ENCODE measurements around the gene HEG1.
"Not testable (repeated sequence)": the region's sequence is repeated elsewhere in the genome, so short reads cannot be mapped to it uniquely, and the experiment has no call there.

The HEG1 gene

GRCh38 chr3:124973290-124973689 is 82.5 kb downstream of the HEG1 start:
- Mint-ChIP-seq H3K9me3 (no peaks in the 10 kb centered on the region), H3K36me3 (peaks cover 67% of the 10 kb centered on the region), H3K4me3 (no peak overlapping the region), H3K27ac (no peak overlapping the region), H3K4me1 (peaks cover 25% of the 10 kb centered on the region)
- DNase-seq (ENCODE audit: low spot score in 2 of 2) (no peak), ATAC-seq (no peak)

GRCh38 chr3:124972457-124972856 is 83.3 kb downstream of the HEG1 start:
- H3K27ac Mint-ChIP-seq: no peak overlapping the region
- DNase-seq (ENCODE audit: low spot score in 2 of 2) (no peak), ATAC-seq (no peak)
- H3K4me3 Mint-ChIP-seq: no peak overlapping the region
- H3K4me1 Mint-ChIP-seq: peaks cover 27% of the 10 kb centered on the region
- no peaks in the 10 kb centered on the region for H3K9me3 Mint-ChIP-seq
- peaks cover 58% of the 10 kb centered on the region for H3K36me3 Mint-ChIP-seq

GRCh38 chr3:124969963-124970722 is 85.7 kb downstream of the HEG1 start:
- DNase-seq (ENCODE audit: low spot score in 2 of 2) (no peak), ATAC-seq (no peak)
- H3K9me3 Mint-ChIP-seq: no peaks in the 10 kb centered on the region
- H3K4me1 Mint-ChIP-seq: peaks cover 22% of the 10 kb centered on the region
- peaks cover 43% of the 10 kb centered on the region for H3K36me3 Mint-ChIP-seq
- H3K27ac Mint-ChIP-seq: no peak overlapping the region
- H3K4me3 Mint-ChIP-seq: no peak overlapping the region

- no peaks in the 10 kb centered on the region for H3K9me3 Mint-ChIP-seq
- peaks cover 43% of the 10 kb centered on the region for H3K36me3 Mint-ChIP-seq
- H3K4me3 Mint-ChIP-seq: no peak overlapping the region
- peak overlapping the region; percentile 45 for H3K27ac Mint-ChIP-seq
- peak in 1 of 2 donors; percentile 56 for DNase-seq (ENCODE audit: low spot score in 2 of 2)
- H3K4me1 Mint-ChIP-seq: peaks cover 22% of the 10 kb centered on the region
- ATAC-seq: peak; percentile 83
Observed at GRCh38 chr3:124969190-124969589, 86.6 kb downstream of the HEG1 start.

- Mint-ChIP-seq H3K4me3 (no peak overlapping the region), H3K9me3 (no peaks in the 10 kb centered on the region), H3K4me1 (peaks cover 22% of the 10 kb centered on the region), H3K27ac (peak overlapping the region; percentile 45), H3K36me3 (peaks cover 40% of the 10 kb centered on the region)
- ATAC-seq (no peak), DNase-seq (ENCODE audit: low spot score in 2 of 2) (no peak)
Observed at GRCh38 chr3:124967964-124968363, 87.8 kb downstream of the HEG1 start.

GRCh38 chr3:124966521-124967445 is 89.0 kb downstream of the HEG1 start:
- Mint-ChIP-seq H3K4me3 (no peak overlapping the region), H3K4me1 (peaks cover 22% of the 10 kb centered on the region), H3K36me3 (peaks cover 29% of the 10 kb centered on the region), H3K27ac (no peak overlapping the region), H3K9me3 (no peaks in the 10 kb centered on the region)
- ATAC-seq (no peak), DNase-seq (ENCODE audit: low spot score in 2 of 2) (no peak)

- Mint-ChIP-seq H3K4me3 (no peak overlapping the region), H3K36me3 (peaks cover 18% of the 10 kb centered on the region), H3K9me3 (no peaks in the 10 kb centered on the region), H3K4me1 (peaks cover 19% of the 10 kb centered on the region), H3K27ac (no peak overlapping the region)
- ATAC-seq (no peak), DNase-seq (ENCODE audit: low spot score in 2 of 2) (no peak)
Observed at GRCh38 chr3:124965413-124965812, 90.4 kb downstream of the HEG1 start.

GRCh38 chr3:124964387-124964786 is 91.4 kb downstream of the HEG1 start:
- DNase-seq (ENCODE audit: low spot score in 2 of 2) (no peak), ATAC-seq (no peak)
- no peak overlapping the region for H3K27ac Mint-ChIP-seq
- H3K9me3 Mint-ChIP-seq: no peaks in the 10 kb centered on the region
- H3K36me3 Mint-ChIP-seq: peaks cover 8% of the 10 kb centered on the region
- H3K4me3 Mint-ChIP-seq: no peak overlapping the region
- peaks cover 13% of the 10 kb centered on the region for H3K4me1 Mint-ChIP-seq

GRCh38 chr3:124963755-124964154 is 92.0 kb downstream of the HEG1 start:
- H3K9me3 Mint-ChIP-seq: no peaks in the 10 kb centered on the region
- no peak for ATAC-seq

GRCh38 chr3:124962403-124962940 is 93.3 kb downstream of the HEG1 start:
- DNase-seq (ENCODE audit: low spot score in 2 of 2): no peak
- no peak for ATAC-seq
- Mint-ChIP-seq H3K4me1 (no peaks in the 10 kb centered on the region), H3K4me3 (no peak overlapping the region), H3K27ac (no peak overlapping the region), H3K36me3 (no peaks in the 10 kb centered on the region), H3K9me3 (no peaks in the 10 kb centered on the region)

More at GRCh38 chr3:124963755-124964154, 92.0 kb downstream of the HEG1 start:
- peaks cover 2% of the 10 kb centered on the region for H3K36me3 Mint-ChIP-seq
- DNase-seq (ENCODE audit: low spot score in 2 of 2): no peak
- H3K4me3 Mint-ChIP-seq: no peak overlapping the region
- H3K4me1 Mint-ChIP-seq: peaks cover 7% of the 10 kb centered on the region
- H3K27ac Mint-ChIP-seq: no peak overlapping the region

- no peak for ATAC-seq
- Mint-ChIP-seq H3K36me3 (no peaks in the 10 kb centered on the region), H3K27ac (no peak overlapping the region), H3K4me3 (no peak overlapping the region), H3K4me1 (no peaks in the 10 kb centered on the region), H3K9me3 (no peaks in the 10 kb centered on the region)
- DNase-seq (ENCODE audit: low spot score in 2 of 2): no peak
Observed at GRCh38 chr3:124960698-124961097, 95.1 kb downstream of the HEG1 start.

- Mint-ChIP-seq H3K4me3 (no peak overlapping the region), H3K4me1 (no peaks in the 10 kb centered on the region), H3K27ac (no peak overlapping the region), H3K36me3 (no peaks in the 10 kb centered on the region), H3K9me3 (no peaks in the 10 kb centered on the region)
- DNase-seq (ENCODE audit: low spot score in 2 of 2): no peak
- ATAC-seq: no peak
Observed at GRCh38 chr3:124960105-124960504, 95.7 kb downstream of the HEG1 start.

- not testable (repeated sequence) for H3K27ac Mint-ChIP-seq; H3K9me3 Mint-ChIP-seq; H3K4me3 Mint-ChIP-seq; DNase-seq (ENCODE audit: low spot score in 2 of 2); H3K4me1 Mint-ChIP-seq; ATAC-seq; H3K36me3 Mint-ChIP-seq
Observed at GRCh38 chr3:124957951-124958350, 97.8 kb downstream of the HEG1 start.

- H3K27ac Mint-ChIP-seq: no peak overlapping the region
Observed at GRCh38 chr3:124952282-124952855, 103.4 kb downstream of the HEG1 start.

More at GRCh38 chr3:124952282-124952855, 103.4 kb downstream of the HEG1 start:
- DNase-seq (ENCODE audit: low spot score in 2 of 2) (no peak), ATAC-seq (no peak)
- Mint-ChIP-seq H3K9me3 (no peaks in the 10 kb centered on the region), H3K4me1 (peaks cover 6% of the 10 kb centered on the region), H3K4me3 (no peak overlapping the region), H3K36me3 (no peaks in the 10 kb centered on the region)

All from stimulated activated effector memory CD8-positive, alpha-beta T cell treated with anti-CD3 and anti-CD28 coated beads, Interleukin-12 subunit alpha, Interleukin-12 subunit beta, amount 100 ng/mL, for 72 hours (primary cell).